Measurements from ENCODE around the gene ATAD3B.
"Not testable (repeated sequence)": the region's sequence is repeated elsewhere in the genome, so short reads cannot be mapped to it uniquely, and the experiment has no call there.

The ATAD3B gene

GRCh38 chr1:1521331-1521730 lies 49.8 kb downstream of the ATAD3B start:
- Mint-ChIP-seq H3K27ac (no peak overlapping the region), H3K36me3 (peaks cover 70% of the 10 kb centered on the region), H3K9me3 (no peaks in the 10 kb centered on the region), H3K4me3 (no peak overlapping the region), H3K4me1 (no peaks in the 10 kb centered on the region)
- DNase-seq (ENCODE audit: low spot score in 2 of 2) (no peak), ATAC-seq (no peak)

GRCh38 chr1:1522536-1522935 lies 51.0 kb downstream of the ATAD3B start:
- not testable (repeated sequence) for ATAC-seq; H3K4me3 Mint-ChIP-seq; DNase-seq (ENCODE audit: low spot score in 2 of 2); H3K27ac Mint-ChIP-seq; H3K9me3 Mint-ChIP-seq; H3K4me1 Mint-ChIP-seq
- peaks cover 71% of the 10 kb centered on the region for H3K36me3 Mint-ChIP-seq

- not testable (repeated sequence) for H3K27ac Mint-ChIP-seq; H3K4me1 Mint-ChIP-seq; ATAC-seq; DNase-seq (ENCODE audit: low spot score in 2 of 2); H3K9me3 Mint-ChIP-seq; H3K4me3 Mint-ChIP-seq
- H3K36me3 Mint-ChIP-seq = peaks cover 72% of the 10 kb centered on the region
Observed at GRCh38 chr1:1523226-1523625, 51.7 kb downstream of the ATAD3B start.

- peaks cover 72% of the 10 kb centered on the region for H3K36me3 Mint-ChIP-seq
Observed at GRCh38 chr1:1523651-1524050, 52.1 kb downstream of the ATAD3B start.

GRCh38 chr1:1524750-1525383 lies 53.3 kb downstream of the ATAD3B start:
- not testable (repeated sequence) for H3K4me1 Mint-ChIP-seq; H3K27ac Mint-ChIP-seq; ATAC-seq; H3K9me3 Mint-ChIP-seq; DNase-seq (ENCODE audit: low spot score in 2 of 2); H3K4me3 Mint-ChIP-seq
- H3K36me3 Mint-ChIP-seq = peaks cover 81% of the 10 kb centered on the region

More at GRCh38 chr1:1523651-1524050, 52.1 kb downstream of the ATAD3B start:
- H3K4me1 Mint-ChIP-seq; H3K4me3 Mint-ChIP-seq; H3K9me3 Mint-ChIP-seq; DNase-seq (ENCODE audit: low spot score in 2 of 2); ATAC-seq; H3K27ac Mint-ChIP-seq: not testable (repeated sequence)

- H3K4me3 Mint-ChIP-seq; H3K27ac Mint-ChIP-seq; H3K9me3 Mint-ChIP-seq; H3K4me1 Mint-ChIP-seq; ATAC-seq; DNase-seq (ENCODE audit: low spot score in 2 of 2): not testable (repeated sequence)
- H3K36me3 Mint-ChIP-seq = peaks cover 79% of the 10 kb centered on the region
Observed at GRCh38 chr1:1526476-1526875, 54.9 kb downstream of the ATAD3B start.

- Mint-ChIP-seq H3K36me3 (peaks cover 76% of the 10 kb centered on the region), H3K4me3 (no peak overlapping the region), H3K9me3 (no peaks in the 10 kb centered on the region), H3K4me1 (no peaks in the 10 kb centered on the region), H3K27ac (no peak overlapping the region)
- no peak for DNase-seq (ENCODE audit: low spot score in 2 of 2)
- no peak for ATAC-seq
Observed at GRCh38 chr1:1527092-1527816, 55.7 kb downstream of the ATAD3B start.

- DNase-seq (ENCODE audit: low spot score in 2 of 2) = no peak
Observed at GRCh38 chr1:1528301-1529267, 57.0 kb downstream of the ATAD3B start.

GRCh38 chr1:1529321-1529720 lies 57.8 kb downstream of the ATAD3B start:
- DNase-seq (ENCODE audit: low spot score in 2 of 2) (no peak), ATAC-seq (no peak)
- Mint-ChIP-seq H3K4me1 (no peaks in the 10 kb centered on the region), H3K27ac (no peak overlapping the region), H3K9me3 (no peaks in the 10 kb centered on the region), H3K36me3 (peaks cover 62% of the 10 kb centered on the region), H3K4me3 (no peak overlapping the region)

More at GRCh38 chr1:1528301-1529267, 57.0 kb downstream of the ATAD3B start:
- Mint-ChIP-seq H3K36me3 (peaks cover 66% of the 10 kb centered on the region), H3K9me3 (no peaks in the 10 kb centered on the region), H3K4me3 (no peak overlapping the region), H3K4me1 (no peaks in the 10 kb centered on the region), H3K27ac (no peak overlapping the region)
- ATAC-seq = no peak

GRCh38 chr1:1529936-1530335 lies 58.4 kb downstream of the ATAD3B start:
- Mint-ChIP-seq H3K36me3 (peaks cover 60% of the 10 kb centered on the region), H3K9me3 (no peaks in the 10 kb centered on the region), H3K4me3 (no peak overlapping the region), H3K4me1 (no peaks in the 10 kb centered on the region), H3K27ac (no peak overlapping the region)
- ATAC-seq (no peak), DNase-seq (ENCODE audit: low spot score in 2 of 2) (no peak)

GRCh38 chr1:1531947-1532346 lies 60.4 kb downstream of the ATAD3B start:
- Mint-ChIP-seq H3K36me3 (peaks cover 45% of the 10 kb centered on the region), H3K27ac (no peak overlapping the region), H3K4me1 (no peaks in the 10 kb centered on the region), H3K4me3 (no peak overlapping the region), H3K9me3 (no peaks in the 10 kb centered on the region)
- ATAC-seq = no peak
- no peak for DNase-seq (ENCODE audit: low spot score in 2 of 2)

- ATAC-seq; H3K27ac Mint-ChIP-seq; DNase-seq (ENCODE audit: low spot score in 2 of 2); H3K4me3 Mint-ChIP-seq; H3K9me3 Mint-ChIP-seq; H3K4me1 Mint-ChIP-seq: not testable (repeated sequence)
- peaks cover 33% of the 10 kb centered on the region for H3K36me3 Mint-ChIP-seq
Observed at GRCh38 chr1:1533176-1533893, 61.8 kb downstream of the ATAD3B start.

- not testable (repeated sequence) for H3K4me3 Mint-ChIP-seq; H3K9me3 Mint-ChIP-seq; ATAC-seq; H3K27ac Mint-ChIP-seq; H3K4me1 Mint-ChIP-seq; DNase-seq (ENCODE audit: low spot score in 2 of 2)
- peaks cover 28% of the 10 kb centered on the region for H3K36me3 Mint-ChIP-seq
Observed at GRCh38 chr1:1533894-1534291, 62.3 kb downstream of the ATAD3B start.

- no peak overlapping the region for H3K4me3 Mint-ChIP-seq
- H3K27ac Mint-ChIP-seq = no peak overlapping the region
- no peak for ATAC-seq
- DNase-seq (ENCODE audit: low spot score in 2 of 2) = no peak
- H3K9me3 Mint-ChIP-seq = no peaks in the 10 kb centered on the region
- peaks cover 4% of the 10 kb centered on the region for H3K4me1 Mint-ChIP-seq
- H3K36me3 Mint-ChIP-seq = peaks cover 21% of the 10 kb centered on the region
Observed at GRCh38 chr1:1534401-1535154, 63.0 kb downstream of the ATAD3B start.

Measured in stimulated activated effector memory CD8-positive, alpha-beta T cell treated with anti-CD3 and anti-CD28 coated beads, Interleukin-12 subunit alpha, Interleukin-12 subunit beta, amount 100 ng/mL, for 72 hours (primary cell).